Liver (tissue), 3 donors: Measurements from ENCODE around the gene RAB18.

Experiments
- EGR1 ChIP-seq, 2 donors: IDR thresholded peaks; 2 replicates each; pipeline ENCODE4 v1.6.1; 2016 to 2018; ENCODE audit warnings: antibody characterized with exemption in 2 of 2, low read depth in 2 of 2
- FOXA1 ChIP-seq: IDR thresholded peaks from 2 replicates; pipeline ENCODE4 v1.6.1; 2016; ENCODE audit warnings: antibody characterized with exemption
- GABPA ChIP-seq, 2 donors: IDR thresholded peaks in 1 of 2; conservative IDR thresholded peaks in 1 of 2; 2 replicates each; pipeline ENCODE4 v1.6.1; 2016; ENCODE audit warnings: antibody characterized with exemption in 2 of 2, mild to moderate bottlenecking in 1 of 2, moderate library complexity in 1 of 2
- JUND ChIP-seq, 2 donors: IDR thresholded peaks; 2 replicates each; pipeline ENCODE4 v1.6.1; 2016; ENCODE audit warnings: antibody characterized with exemption in 2 of 2
- RAD21 ChIP-seq, 2 donors: IDR thresholded peaks; 2 replicates each; pipeline ENCODE4 v1.6.1; 2016; ENCODE audit warnings: antibody characterized with exemption in 2 of 2, mild to moderate bottlenecking in 2 of 2
- RXRA ChIP-seq, 2 donors: IDR thresholded peaks; 2 replicates each; pipeline ENCODE4 v1.6.1; 2017 to 2018; ENCODE audit warnings: antibody characterized with exemption in 2 of 2, mild to moderate bottlenecking in 1 of 2
- SP1 ChIP-seq: IDR thresholded peaks from 2 replicates; pipeline ENCODE4 v1.6.1; 2018; ENCODE audit warnings: antibody characterized with exemption, mild to moderate bottlenecking
- TAF1 ChIP-seq: conservative IDR thresholded peaks from 2 replicates; pipeline ENCODE4 v1.6.1; 2016; ENCODE audit warnings: antibody characterized with exemption, mild to moderate bottlenecking
- YY1 ChIP-seq: IDR thresholded peaks from 2 replicates; pipeline ENCODE4 v1.6.1; 2016; ENCODE audit warnings: antibody characterized with exemption, mild to moderate bottlenecking
- TF ChIP-seq, protein P1 (sequence below): fragments of 150-350 bp; IDR thresholded peaks from 2 replicates; pipeline ENCODE4 v1.5.1; 2017; ENCODE audit warnings: improper control_type of control experiment, low read depth, low read length; ENCODE audit not compliant: missing input control
- TF ChIP-seq, protein P2 (sequence below): IDR thresholded peaks from 2 replicates; pipeline ENCODE4 v1.6.1; 2016; ENCODE audit warnings: antibody characterized with exemption
- TF ChIP-seq, protein P3 (sequence below): IDR thresholded peaks from 2 replicates; pipeline ENCODE4 v1.6.1; 2016; ENCODE audit warnings: antibody characterized with exemption
- TF ChIP-seq, protein P4 (sequence below): IDR thresholded peaks from 2 replicates; pipeline ENCODE4 v1.6.1; 2016; ENCODE audit warnings: antibody characterized with exemption
- TF ChIP-seq, protein P5 (sequence below): IDR thresholded peaks from 2 replicates; pipeline ENCODE4 v1.6.1; 2016; ENCODE audit warnings: antibody characterized with exemption, mild to moderate bottlenecking
- donor health status: healthy.
- donor health status: healthy.

DNA sequence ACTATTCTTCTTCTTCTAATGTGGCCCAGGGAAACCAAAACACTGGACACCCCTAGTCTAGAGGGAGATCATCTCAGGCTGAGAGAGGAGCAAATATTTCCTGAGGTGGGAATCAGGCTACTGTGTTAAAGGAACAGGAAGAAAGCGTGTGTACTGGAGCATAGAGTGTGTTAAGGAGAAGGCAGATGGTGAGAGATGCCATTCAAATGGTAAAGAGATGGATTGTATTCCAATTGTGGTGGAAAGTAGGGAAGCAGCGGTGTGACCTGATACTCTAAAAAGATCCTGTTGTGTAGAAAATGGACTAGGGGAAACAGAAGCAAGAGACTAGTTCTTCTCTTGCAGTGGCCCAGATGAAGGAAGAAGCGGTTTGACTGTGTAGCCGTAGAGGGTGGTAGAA, 31.2 kb downstream of the RAB18 start:
- TF ChIP-seq, protein P1, sequence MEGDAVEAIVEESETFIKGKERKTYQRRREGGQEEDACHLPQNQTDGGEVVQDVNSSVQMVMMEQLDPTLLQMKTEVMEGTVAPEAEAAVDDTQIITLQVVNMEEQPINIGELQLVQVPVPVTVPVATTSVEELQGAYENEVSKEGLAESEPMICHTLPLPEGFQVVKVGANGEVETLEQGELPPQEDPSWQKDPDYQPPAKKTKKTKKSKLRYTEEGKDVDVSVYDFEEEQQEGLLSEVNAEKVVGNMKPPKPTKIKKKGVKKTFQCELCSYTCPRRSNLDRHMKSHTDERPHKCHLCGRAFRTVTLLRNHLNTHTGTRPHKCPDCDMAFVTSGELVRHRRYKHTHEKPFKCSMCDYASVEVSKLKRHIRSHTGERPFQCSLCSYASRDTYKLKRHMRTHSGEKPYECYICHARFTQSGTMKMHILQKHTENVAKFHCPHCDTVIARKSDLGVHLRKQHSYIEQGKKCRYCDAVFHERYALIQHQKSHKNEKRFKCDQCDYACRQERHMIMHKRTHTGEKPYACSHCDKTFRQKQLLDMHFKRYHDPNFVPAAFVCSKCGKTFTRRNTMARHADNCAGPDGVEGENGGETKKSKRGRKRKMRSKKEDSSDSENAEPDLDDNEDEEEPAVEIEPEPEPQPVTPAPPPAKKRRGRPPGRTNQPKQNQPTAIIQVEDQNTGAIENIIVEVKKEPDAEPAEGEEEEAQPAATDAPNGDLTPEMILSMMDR = no peak
- TF ChIP-seq YY1 (no peak), RAD21 (IDR thresholded peaks at IDR 0.05) (no peak), JUND (IDR thresholded peaks at IDR 0.05) (no peak), TAF1 (no peak), FOXA1 (no peak), SP1 (no peak), RXRA (IDR thresholded peaks at IDR 0.05) (no peak), EGR1 (IDR thresholded peaks at IDR 0.05; ENCODE audit: low read depth in 2 of 2) (no peak), GABPA (IDR thresholded peaks at IDR 0.05 in 1 of 2, conservative IDR thresholded peaks at IDR 0.05 in 1 of 2) (no peak)
- TF ChIP-seq, protein P2, sequence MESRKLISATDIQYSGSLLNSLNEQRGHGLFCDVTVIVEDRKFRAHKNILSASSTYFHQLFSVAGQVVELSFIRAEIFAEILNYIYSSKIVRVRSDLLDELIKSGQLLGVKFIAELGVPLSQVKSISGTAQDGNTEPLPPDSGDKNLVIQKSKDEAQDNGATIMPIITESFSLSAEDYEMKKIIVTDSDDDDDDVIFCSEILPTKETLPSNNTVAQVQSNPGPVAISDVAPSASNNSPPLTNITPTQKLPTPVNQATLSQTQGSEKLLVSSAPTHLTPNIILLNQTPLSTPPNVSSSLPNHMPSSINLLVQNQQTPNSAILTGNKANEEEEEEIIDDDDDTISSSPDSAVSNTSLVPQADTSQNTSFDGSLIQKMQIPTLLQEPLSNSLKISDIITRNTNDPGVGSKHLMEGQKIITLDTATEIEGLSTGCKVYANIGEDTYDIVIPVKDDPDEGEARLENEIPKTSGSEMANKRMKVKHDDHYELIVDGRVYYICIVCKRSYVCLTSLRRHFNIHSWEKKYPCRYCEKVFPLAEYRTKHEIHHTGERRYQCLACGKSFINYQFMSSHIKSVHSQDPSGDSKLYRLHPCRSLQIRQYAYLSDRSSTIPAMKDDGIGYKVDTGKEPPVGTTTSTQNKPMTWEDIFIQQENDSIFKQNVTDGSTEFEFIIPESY = no peak
- TF ChIP-seq, protein P3, sequence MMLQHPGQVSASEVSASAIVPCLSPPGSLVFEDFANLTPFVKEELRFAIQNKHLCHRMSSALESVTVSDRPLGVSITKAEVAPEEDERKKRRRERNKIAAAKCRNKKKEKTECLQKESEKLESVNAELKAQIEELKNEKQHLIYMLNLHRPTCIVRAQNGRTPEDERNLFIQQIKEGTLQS = no peak
- TF ChIP-seq, protein P4, sequence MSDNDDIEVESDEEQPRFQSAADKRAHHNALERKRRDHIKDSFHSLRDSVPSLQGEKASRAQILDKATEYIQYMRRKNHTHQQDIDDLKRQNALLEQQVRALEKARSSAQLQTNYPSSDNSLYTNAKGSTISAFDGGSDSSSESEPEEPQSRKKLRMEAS = no peak
- TF ChIP-seq, protein P5, sequence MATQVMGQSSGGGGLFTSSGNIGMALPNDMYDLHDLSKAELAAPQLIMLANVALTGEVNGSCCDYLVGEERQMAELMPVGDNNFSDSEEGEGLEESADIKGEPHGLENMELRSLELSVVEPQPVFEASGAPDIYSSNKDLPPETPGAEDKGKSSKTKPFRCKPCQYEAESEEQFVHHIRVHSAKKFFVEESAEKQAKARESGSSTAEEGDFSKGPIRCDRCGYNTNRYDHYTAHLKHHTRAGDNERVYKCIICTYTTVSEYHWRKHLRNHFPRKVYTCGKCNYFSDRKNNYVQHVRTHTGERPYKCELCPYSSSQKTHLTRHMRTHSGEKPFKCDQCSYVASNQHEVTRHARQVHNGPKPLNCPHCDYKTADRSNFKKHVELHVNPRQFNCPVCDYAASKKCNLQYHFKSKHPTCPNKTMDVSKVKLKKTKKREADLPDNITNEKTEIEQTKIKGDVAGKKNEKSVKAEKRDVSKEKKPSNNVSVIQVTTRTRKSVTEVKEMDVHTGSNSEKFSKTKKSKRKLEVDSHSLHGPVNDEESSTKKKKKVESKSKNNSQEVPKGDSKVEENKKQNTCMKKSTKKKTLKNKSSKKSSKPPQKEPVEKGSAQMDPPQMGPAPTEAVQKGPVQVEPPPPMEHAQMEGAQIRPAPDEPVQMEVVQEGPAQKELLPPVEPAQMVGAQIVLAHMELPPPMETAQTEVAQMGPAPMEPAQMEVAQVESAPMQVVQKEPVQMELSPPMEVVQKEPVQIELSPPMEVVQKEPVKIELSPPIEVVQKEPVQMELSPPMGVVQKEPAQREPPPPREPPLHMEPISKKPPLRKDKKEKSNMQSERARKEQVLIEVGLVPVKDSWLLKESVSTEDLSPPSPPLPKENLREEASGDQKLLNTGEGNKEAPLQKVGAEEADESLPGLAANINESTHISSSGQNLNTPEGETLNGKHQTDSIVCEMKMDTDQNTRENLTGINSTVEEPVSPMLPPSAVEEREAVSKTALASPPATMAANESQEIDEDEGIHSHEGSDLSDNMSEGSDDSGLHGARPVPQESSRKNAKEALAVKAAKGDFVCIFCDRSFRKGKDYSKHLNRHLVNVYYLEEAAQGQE = no peak
